GM18498 (cell line): ENCODE measurements around the gene MOK.

Experiments
- ATAC-seq: cut with Tn5 transposase; IDR thresholded peaks from one replicate; pipeline ENCODE4 v1.9.1; 2021; ENCODE audit warnings: mild to moderate bottlenecking, moderate library complexity; ENCODE audit not compliant: unreplicated experiment

MOK gene

DNA sequence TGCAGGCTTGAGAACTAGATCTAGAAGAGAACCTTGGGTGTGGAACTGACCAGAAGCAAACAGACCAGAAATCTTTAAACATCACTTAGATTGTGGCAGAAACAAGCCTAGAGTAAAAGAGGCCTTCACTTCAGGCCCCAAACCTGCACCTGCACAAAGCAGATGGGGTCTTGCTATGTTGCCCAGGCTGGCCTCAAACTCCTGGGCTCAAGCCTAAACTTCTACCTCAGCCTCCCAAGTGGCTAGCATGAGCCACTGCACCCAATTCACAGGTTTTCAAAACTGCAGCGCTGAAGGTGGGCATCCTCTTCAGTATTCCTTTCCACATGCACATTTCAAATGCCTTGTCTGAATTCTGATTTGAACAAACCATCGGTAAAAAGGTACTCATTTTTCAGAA is 19.9 kb downstream of the MOK start:
- no peak for ATAC-seq

DNA sequence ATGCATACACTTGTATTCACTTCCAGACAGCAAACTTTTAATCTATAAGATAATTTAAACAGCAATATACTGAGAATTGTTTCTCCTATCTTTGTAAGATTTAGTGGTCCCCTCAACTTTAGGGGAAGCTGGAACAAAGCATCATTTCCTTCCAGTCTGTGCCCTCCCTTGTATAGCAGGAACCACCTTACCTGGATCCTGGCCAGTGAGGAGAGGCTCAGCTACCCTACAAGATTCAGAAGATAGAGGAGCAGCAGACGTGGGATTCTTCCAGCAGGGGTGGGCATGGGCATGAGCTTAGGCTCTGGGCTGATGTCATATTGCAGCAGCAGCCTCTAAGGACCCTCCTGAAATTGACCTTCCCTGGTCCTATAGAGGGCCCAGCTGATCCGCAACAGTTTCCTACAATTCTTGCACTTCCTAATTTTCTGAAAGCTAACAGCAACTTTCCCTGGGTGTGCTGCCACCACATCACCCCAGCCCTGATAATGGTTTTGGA is 21.3 kb downstream of the MOK start:
- no peak for ATAC-seq

DNA sequence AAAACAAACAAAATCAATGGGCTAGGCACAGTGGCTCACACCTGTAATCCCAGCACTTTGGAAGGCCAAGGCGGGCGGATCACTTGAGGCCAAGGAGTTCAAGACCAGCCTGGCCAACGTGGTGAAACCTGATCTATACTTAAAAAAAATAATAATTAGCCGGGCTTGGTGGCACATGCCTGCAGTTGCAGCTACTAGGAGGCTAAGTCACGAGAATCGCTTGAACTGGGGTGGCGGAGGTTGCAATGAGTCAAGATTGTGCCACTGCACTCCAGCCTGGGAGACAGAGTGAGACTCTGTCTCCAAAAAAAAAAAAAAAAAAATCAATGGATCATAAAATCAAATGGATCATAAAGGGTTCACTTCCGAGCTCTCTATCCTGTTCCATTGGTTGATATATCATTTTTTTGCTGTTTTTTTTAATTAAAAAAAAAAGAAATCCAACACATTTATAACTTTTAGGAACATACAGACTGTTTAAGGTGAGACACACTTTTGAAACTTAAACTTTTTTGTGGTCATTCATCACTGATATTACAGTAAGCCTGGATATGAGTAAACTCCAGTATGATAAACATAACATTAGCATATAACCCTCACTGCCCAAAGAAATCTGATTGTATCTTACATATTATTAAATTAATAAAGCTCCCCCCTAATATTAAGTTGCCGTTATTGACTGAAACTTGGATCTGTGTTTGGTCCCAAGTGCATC is 22.1 kb downstream of the MOK start:
- ATAC-seq = no peak

DNA sequence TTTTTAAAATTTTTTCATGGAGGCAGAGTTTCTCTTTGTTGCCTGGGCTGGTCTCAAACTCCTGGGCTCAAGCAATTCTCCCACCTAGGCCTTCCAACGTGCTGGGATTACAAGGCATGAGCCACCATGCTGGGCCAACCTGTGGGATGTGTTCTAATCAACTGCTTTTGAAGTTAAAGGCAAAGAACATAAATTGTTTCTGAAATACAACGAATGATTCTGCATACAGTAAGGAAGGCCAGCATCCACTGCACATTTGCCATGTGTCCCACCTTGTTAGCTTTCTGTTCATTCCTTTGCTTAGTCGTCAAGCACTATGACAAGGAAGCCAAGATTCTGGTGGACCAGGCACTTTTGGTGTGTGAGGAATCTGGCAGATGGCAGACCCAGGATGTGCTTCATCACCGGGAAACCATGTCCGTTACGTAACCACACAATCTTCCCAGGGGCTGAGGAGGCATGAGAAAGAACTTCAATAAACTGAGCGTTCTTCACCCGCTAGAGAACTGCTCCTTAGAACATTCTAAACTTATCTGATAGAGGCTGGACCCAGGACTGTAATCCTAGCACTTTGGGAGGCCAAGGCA is 24.5 kb downstream of the MOK start:
- ATAC-seq = no peak

DNA sequence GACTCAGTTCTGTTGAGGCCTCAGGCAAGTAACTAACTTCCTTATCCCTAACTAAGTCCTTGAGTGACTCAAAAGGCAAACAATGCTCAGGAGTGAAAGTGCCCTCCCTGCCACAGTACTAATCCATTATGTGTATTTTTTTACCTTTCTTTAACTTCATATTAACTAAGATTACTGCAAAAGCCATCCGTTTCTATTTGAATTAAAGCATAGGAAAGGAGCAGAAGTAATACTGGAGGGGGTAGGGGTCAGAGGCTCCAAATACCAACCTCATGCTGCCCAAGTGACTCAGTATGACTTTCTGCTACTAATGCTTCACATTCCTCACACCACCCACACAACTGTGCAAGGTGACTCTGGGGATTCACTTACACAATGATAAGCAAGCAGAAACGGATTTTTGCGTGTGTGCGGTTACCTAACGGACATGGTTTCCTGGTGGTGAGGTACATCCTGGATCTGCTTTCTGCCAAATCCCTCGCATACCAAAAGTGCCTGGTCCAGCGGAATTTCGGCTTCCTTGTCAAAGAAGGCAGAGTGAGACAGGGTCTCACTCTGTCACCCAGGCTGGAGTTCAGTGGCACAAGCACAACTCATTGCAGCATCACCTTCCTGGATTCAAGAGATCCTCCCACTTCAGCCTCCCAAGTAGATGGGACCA is 25.1 kb downstream of the MOK start:
- ATAC-seq = no peak

DNA sequence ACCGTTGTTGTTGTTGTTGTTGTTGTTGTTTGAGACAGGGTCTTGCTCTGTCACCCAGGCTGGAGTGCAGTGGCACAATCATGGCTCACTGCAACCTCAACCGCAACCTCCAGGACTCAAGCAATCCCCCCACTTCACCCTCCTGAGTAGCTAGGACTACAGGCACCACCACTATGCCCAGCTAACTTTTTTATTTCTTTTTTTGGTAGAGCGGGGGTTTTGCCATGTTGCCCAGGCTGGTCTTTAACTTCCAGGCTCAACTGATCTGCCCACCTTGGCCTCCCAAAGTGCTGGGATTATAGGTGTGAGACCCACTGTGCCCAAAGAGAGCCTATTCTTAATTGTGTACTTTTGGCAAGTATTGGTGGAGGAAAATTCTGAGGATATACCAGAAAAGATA is 25.7 kb downstream of the MOK start:
- no peak for ATAC-seq

DNA sequence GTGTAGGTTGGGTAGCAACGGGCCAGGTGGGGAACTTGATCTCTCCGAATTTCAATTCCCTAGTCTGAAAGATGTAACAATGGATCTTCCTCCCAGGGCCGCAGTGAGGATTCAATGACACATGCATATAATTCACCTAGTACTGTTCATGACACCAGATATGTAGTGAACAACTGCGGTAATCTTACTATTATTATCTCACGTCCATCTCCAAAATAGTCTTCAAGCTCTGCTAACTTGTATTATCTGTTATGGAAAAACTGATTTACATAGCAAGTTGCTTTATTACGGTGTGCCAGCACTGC is 26.4 kb downstream of the MOK start:
- no peak for ATAC-seq

DNA sequence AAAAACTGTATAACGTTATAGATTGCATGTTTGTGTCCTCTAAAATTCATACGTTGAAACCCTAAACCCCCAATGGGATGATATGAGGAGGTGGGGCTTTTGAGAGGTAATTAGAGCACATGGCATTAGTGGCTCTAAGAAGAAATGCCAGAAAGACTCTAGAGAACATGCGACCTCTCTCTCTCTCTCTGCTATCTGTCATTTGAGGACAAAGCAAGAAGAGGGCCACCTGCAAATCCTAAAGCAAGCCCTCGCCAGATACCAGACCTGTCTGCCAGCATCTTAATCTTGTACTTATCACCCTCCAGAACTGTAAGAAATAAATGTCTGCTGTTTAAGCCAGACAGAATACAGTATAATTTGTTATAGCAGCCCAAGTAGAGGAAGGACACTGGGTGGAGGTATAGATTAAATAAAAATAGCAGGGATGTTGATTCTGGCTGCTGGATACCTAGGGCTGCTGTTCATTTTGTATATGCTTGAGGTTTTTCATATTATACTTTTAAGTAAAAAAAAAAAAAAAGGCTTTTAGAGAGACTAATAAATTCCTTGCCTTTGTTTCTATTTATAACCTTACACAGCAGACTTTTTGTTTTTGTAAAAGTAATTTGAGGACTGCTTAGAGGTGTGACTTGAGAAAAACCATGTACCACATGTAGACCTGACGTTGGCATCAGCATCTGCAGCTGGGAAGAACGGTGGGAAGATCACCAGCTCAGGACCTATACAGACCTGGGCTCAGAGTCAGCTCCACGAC is 26.9 kb downstream of the MOK start:
- no peak for ATAC-seq

DNA sequence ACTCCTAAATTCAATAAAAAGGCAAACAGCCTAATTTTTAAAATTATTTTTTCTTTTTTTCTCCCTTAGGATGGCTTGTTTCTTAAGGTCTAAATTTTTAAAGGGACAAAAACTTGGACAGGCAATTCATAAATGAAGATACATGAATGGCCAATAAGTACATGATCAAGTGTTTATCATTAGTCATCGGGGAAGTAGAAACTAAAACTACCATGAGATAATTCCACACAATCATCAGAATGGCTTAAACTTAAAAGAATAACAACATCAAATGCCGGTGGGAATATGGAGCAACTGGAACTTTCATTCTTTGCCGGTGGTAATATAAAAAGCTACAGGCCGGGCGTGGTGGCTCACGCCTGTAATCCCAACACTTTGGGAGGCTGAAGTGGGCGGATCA is 29.1 kb downstream of the MOK start:
- ATAC-seq = no peak

DNA sequence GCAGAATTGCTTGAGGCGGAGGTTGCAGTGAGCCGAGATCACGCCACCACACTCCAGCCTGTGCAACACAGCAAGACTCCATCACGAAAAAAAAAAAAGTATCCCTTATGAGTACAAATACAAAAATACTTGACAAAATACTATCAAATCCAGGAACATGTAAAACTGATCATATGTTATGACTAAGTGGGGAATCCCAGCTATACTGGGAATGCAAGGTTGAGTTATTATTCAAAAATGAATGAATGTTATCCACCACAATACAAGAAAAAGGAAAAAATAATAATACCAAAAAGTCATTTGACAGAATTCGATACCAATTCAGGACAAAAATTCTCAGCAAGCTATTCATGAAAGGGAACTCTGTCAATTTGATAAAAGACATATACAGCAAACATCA is 32.6 kb downstream of the MOK start:
- no peak for ATAC-seq

DNA sequence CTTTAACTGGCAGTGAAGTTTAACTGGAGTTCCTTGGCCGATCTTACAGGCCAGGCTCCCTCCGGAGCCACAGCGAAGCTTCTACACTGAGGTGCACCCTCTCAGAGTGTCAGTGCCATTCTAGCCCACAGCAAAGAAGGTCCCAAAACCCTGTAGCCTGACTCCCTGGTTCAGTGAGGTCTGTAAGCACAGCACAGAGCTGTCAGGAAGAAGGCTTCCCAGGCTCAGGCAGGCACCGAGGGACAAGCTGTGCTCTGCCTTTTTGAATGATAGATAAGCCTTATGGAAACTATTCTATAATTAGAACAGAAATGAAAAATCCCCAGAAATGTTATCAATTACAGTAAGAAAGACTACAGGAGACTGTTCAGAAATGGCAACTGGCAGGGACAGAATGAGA is 40.2 kb downstream of the MOK start:
- no peak for ATAC-seq

DNA sequence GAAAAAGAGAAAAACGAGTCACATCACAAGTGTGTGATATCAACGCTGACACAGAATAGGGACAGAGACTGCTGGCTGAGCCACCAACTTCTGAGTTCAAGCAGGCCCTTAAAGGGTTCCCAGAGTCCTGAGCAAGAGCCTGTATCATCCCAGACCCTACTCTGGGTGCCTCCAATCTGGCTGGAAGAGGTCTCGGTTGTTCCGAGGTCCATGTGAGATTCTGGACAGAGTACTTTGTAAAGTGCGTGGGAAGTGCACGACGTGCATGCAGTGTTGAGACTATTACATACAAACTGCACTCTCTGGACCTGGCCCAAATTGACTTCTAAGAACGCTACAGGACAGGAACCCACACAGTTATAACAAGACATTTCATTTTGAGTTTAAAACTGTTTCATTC is 40.6 kb downstream of the MOK start:
- ATAC-seq = no peak

DNA sequence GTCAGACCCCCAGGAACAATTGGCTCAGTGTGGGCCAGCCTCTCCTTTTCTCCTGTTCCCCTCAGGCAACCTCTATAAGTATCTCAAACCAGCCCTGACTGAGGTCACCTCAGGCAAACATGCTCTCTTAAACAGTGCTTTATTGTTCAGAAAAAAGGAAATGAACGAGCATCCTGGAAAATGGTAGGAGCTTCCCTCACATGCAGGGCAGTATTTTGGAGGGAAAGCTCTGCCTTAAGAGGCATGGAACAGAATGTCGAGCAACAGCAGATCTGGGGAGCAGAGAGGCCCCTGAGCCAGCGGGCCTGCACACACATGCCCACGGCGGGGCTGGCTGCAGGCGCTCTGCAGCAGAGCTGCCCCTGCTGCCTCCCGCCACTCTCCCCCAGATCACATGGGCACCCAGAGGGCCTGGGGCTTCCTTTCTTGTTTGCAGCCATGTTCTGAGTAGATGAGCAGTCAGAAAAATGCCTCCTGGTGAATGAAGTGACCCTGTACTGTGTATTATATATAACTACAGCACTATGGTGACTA is 42.0 kb downstream of the MOK start:
- no peak for ATAC-seq

DNA sequence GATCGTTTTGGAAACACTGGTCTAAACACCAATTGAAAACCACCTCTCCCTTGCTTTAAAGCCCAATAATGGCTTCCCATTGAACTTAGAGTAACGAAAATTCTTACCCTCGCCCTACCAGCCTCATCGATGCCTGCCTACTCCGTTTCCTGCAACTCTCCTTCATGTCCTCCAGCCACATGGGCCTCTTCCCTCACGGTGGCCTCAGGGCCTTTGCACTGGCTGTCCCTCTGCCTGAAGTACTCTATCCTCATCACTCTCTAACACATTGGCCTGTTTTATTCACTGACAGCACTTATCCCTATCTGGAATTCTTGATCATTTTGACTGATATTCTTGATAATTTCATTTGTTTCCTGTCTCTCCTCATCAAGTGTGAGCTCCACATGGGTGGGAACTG is 46.8 kb downstream of the MOK start:
- no peak for ATAC-seq

DNA sequence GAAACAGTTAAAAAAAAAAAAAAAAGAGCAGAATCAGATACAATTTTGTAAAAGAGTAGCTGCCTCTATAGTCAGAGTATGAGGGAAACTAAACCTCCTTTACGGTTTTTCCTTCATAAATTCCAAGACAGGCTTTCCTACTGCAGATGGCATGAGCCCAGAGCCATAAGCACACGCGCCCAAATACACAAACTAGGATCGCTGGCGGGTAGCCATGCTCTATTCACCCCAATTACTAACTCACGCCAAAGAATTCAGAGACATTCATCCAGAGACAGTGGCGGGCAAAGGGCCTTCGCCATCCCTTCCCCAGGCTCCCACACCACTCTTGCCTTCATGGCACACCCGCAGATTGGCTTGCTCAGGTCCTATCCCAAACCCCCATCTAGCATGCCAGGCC is 48.2 kb downstream of the MOK start:
- no peak for ATAC-seq

DNA sequence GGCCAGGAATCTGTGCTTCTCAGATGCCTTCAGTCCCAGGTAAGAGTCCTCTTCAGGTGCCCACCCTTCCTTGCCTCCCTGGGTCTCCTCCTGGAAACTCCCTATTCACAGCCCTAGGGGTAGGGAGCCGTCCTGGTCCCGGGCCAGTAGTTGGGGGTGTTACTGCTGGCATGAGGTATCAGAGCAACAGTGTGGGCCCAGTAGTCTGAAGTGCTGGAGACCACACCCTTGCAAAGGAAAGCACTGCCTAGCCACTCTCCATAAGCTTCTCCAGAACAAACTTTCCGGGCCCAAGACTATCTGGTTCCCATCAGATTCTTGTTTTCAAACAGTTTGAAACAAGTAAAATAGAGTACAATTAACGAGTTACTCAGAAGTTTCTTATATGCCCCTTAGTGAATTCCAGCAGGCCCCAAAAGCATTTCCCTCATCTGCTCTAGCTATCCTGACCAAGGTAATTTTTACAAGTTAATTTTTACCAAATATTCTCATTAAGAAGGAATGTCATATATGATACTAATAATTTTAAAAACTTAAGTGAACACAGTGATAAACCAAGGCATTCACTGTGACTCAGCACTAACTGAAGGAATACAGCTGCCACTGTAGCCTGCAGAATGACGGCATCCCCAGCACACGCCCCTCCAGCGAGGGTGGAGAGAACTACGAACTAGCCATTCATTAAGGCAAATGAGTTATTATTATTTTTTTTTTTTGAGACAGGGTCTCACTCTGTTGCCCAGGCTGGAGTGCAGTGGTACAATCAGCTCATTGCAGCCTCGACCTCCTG is 49.4 kb downstream of the MOK start:
- no peak for ATAC-seq

DNA sequence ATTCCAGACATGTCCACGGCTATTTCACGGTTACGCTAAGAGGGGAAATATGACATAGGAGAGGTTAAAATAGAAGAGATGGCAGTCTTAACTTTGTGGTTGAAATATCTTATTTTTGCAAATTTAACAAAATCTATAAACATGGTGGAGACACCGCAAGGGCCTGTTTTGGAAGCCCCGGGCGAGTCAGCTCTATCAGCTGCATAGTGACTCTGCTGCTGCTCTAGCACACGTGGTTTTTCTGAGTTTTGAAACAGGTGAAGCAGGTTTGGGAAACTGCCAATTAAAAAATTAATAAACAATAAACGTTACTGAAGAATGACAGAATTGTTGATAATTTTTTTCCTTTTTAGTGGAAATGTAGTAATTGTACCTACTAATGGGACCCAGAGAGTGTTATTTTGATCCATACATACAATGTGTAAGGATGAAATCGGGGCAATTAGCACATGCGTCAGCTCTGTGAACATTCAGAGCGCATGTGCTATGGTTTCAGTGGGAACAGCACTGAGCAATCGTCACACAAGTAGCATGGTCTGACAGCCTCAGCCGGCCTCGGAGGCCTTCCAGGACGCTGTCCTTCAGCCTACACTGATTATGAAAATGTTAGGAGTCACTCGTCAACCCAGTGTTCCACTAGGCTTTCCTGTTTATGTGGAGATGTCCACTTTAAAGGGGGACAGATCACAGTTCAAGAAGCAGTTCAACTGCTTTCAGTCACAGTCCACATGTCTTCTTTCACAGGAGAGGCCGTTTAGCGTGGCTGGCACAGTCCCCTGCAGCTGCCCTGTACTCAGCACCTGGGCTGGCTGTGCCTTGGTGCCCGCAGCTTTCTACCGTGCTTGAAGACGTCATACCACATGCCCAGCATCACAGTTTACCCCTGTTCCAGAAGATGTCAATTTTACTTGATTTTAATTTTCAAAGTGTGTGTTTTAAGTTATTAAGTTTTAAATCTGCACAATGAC is 51.8 kb downstream of the MOK start:
- no peak for ATAC-seq

DNA sequence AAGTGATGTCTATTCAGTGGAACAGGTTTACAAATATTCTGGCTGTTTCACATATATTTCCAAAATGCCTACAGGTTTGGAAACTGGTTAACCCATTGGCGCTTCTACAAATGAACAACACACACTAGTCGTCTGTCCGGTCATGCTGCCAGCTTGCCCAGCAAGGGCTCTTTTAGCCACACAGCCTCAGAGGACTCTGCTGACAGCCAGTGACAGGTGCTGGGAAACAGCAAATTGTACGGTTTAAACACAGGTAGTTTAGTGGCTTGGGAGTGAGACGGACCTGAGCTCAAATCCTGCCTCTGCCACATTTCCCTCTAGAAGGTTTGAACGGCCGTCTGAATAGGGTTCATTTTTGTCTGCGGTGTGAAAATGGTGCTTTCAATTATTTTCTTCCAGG is 53.8 kb downstream of the MOK start:
- ATAC-seq = no peak

DNA sequence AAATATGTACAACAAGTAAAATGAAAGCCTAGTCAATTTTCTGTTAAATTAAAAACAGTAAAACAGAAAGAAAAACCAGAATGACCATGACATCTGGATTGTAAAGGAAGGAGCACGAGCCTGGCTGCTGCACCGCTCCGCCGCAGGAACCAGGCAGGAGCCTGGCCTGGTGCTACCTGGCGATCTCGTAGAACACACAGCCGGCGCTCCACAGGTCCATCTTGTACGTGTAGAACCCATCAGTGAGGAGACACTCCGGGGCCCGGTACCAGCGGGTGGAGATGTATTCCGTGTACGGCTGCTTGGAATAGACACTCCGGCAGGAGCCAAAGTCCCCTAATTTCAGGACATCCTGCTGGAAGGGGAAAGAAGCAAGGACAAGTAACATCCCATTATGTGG is 54.3 kb downstream of the MOK start:
- ATAC-seq = no peak

DNA sequence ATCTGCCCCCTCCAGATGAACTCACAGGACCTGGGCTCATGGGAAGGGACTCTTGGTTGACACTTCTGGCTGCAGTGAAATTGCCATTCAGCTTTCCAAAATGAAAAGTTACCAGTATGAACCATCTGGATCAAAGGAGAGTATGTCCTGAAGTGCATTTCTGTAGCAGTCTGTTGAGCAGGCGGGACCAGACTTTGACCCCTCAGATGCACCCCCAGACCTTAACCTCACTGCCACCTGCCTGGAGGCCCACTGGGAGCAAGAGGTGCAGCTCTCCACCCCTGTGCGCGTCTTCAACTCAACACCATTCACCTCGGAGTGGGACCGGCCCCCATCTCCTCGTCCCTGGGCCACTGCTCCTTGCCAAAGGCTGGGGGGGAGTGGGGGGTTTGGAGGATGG is 55.0 kb downstream of the MOK start:
- no peak for ATAC-seq
